HG03520 (cell line): ENCODE data around the gene NIPSNAP2.
"Not testable (repeated sequence)": the region's sequence is repeated elsewhere in the genome, so short reads cannot be mapped to it uniquely, and the experiment has no call there.

Experiments
- ATAC-seq: cut with Tn5 transposase; IDR thresholded peaks from one replicate; pipeline ENCODE4 v1.9.1; 2021; ENCODE audit warnings: mild to moderate bottlenecking, moderate library complexity; ENCODE audit not compliant: unreplicated experiment

Gene NIPSNAP2

GRCh38 chr7:56046721-56047445, 82.5 kb downstream of the NIPSNAP2 start:
- ATAC-seq: no peak

GRCh38 chr7:56047446-56048116, 83.2 kb downstream of the NIPSNAP2 start:
- ATAC-seq: not testable (repeated sequence)

- no peak for ATAC-seq
Observed at GRCh38 chr7:56048245-56048644, 83.9 kb downstream of the NIPSNAP2 start.

GRCh38 chr7:56048763-56049162, 84.4 kb downstream of the NIPSNAP2 start:
- not testable (repeated sequence) for ATAC-seq
